Esophagus (tissue), 2 donors: Measurements from ENCODE around the gene ADM5. TPM values are rescaled to one million over a fixed set of nuclear protein-coding genes. Genes with fewer than 3 reads are reported as not detected.

Source experiments
- H3K27ac ChIP-seq, 2 donors: one replicate each; pipeline ENCODE4 v1.5.1; 2013; ENCODE audit warnings: low read depth in 2 of 2, mild to moderate bottlenecking in 2 of 2, inconsistent platforms in 1 of 2, low read length in 1 of 2, moderate library complexity in 1 of 2
- H3K27me3 ChIP-seq, 2 donors: one replicate each; pipeline ENCODE4 v1.6.1; 2013; ENCODE audit warnings: low read length in 2 of 2, control low read depth in 1 of 2, mild to moderate bottlenecking in 1 of 2; ENCODE audit not compliant: insufficient read depth in 2 of 2, control insufficient read depth in 1 of 2
- H3K36me3 ChIP-seq, 2 donors: one replicate each; pipeline ENCODE4 v1.6.1; 2013; ENCODE audit warnings: low read length in 1 of 2; ENCODE audit not compliant: control insufficient read depth in 2 of 2, insufficient read depth in 2 of 2
- H3K4me1 ChIP-seq, 2 donors: one replicate each; pipeline ENCODE4 v1.6.1; 2013; ENCODE audit warnings: low read length in 1 of 2; ENCODE audit not compliant: control insufficient read depth in 2 of 2, insufficient read depth in 2 of 2
- H3K4me3 ChIP-seq, 2 donors: one replicate each; pipeline ENCODE4 v1.5.1; 2013; ENCODE audit warnings: low read length in 2 of 2, mild to moderate bottlenecking in 2 of 2, low read depth in 1 of 2, moderate library complexity in 1 of 2
- H3K9me3 ChIP-seq, 2 donors: one replicate each; pipeline ENCODE4 v1.6.1; 2013; ENCODE audit warnings: mild to moderate bottlenecking in 2 of 2, low read depth in 1 of 2, low read length in 1 of 2, moderate library complexity in 1 of 2; ENCODE audit not compliant: control insufficient read depth in 2 of 2, insufficient read depth in 1 of 2
- WGBS, 2 donors: extraction: QIAGEN DNeasy Blood & Tissue Kit; methylation state at CpG; one replicate each; pipeline ENCODE4 v1.1.7; 2013; 5-methylcytosine and 5-hydroxymethylcytosine counted together
- polyA plus RNA-seq, 2 donors: library from polyadenylated mRNA; stranded (reverse); fragments of 200-250 nt; gene quantifications; one replicate each; pipeline ENCODE4 v1.2.3, GENCODE V29; 2013
- donor health status: healthy with polysubstance abuse.
- donor health status: Bipolar disorder and iron deficiency.

Gene ADM5
- polyA plus RNA-seq, 2 donors: 1.6 to 2.0 TPM

- no peak overlapping the region for H3K27ac ChIP-seq
- H3K36me3 ChIP-seq: peaks cover 36 to 70% of the 10 kb centered on the region in 2 donors
- no peaks in the 10 kb centered on the region for H3K4me1 ChIP-seq
- H3K4me3 ChIP-seq: no peak overlapping the region
- 95 to 96% methylated on average over 65 to 72 of the region's 72 CpGs for WGBS, 2 donors
- H3K9me3 ChIP-seq: no peaks in the 10 kb centered on the region
- H3K27me3 ChIP-seq: no peaks in the 10 kb centered on the region
Measured at GRCh38 chr19:49651029-49651819, 38.2 kb upstream of the ADM5 start.

- no peaks in the 10 kb centered on the region for H3K4me1 ChIP-seq
- no peaks in the 10 kb centered on the region for H3K27me3 ChIP-seq
- peaks cover 38 to 68% of the 10 kb centered on the region in 2 donors for H3K36me3 ChIP-seq
- 97% methylated on average over 99 to 110 of the region's 110 CpGs for WGBS, 2 donors
- no peak overlapping the region for H3K27ac ChIP-seq
- H3K9me3 ChIP-seq: no peaks in the 10 kb centered on the region
- H3K4me3 ChIP-seq: no peak overlapping the region
Measured at GRCh38 chr19:49651820-49652550, 37.4 kb upstream of the ADM5 start.

- Histone ChIP-seq H3K9me3 (no peaks in the 10 kb centered on the region), H3K27ac (no peak overlapping the region), H3K36me3 (peaks cover 34 to 70% of the 10 kb centered on the region in 2 donors), H3K27me3 (no peaks in the 10 kb centered on the region), H3K4me3 (no peak overlapping the region), H3K4me1 (no peaks in the 10 kb centered on the region)
- 93 to 94% methylated on average over 50 to 58 of the region's 58 CpGs for WGBS, 2 donors
Measured at GRCh38 chr19:49652551-49653465, 36.6 kb upstream of the ADM5 start.

GRCh38 chr19:49653466-49653806, 36.0 kb upstream of the ADM5 start:
- 91 to 93% methylated on average over 13 of the region's 13 CpGs for WGBS, 2 donors
- no peaks in the 10 kb centered on the region for H3K27me3 ChIP-seq
- H3K27ac ChIP-seq: no peak overlapping the region
- H3K9me3 ChIP-seq: no peaks in the 10 kb centered on the region
- H3K4me3 ChIP-seq: no peak overlapping the region
- peaks cover 39 to 75% of the 10 kb centered on the region in 2 donors for H3K36me3 ChIP-seq
- H3K4me1 ChIP-seq: no peaks in the 10 kb centered on the region

GRCh38 chr19:49654581-49654980, 34.8 kb upstream of the ADM5 start:
- Histone ChIP-seq H3K36me3 (peaks cover 40 to 83% of the 10 kb centered on the region in 2 donors), H3K27ac (no peak overlapping the region), H3K4me1 (no peaks in the 10 kb centered on the region), H3K4me3 (no peak overlapping the region), H3K9me3 (no peaks in the 10 kb centered on the region), H3K27me3 (no peaks in the 10 kb centered on the region)
- 85 to 86% methylated on average over 10 of the region's 10 CpGs for WGBS, 2 donors

- H3K4me3 ChIP-seq: no peak overlapping the region
- no peak overlapping the region for H3K27ac ChIP-seq
- H3K9me3 ChIP-seq: no peaks in the 10 kb centered on the region
- H3K36me3 ChIP-seq: peaks cover 40 to 83% of the 10 kb centered on the region in 2 donors
- WGBS, 2 donors: 89% methylated on average over 23 of the region's 23 CpGs
- H3K4me1 ChIP-seq: peaks cover 0 to 2% of the 10 kb centered on the region in 2 donors
- no peaks in the 10 kb centered on the region for H3K27me3 ChIP-seq
Measured at GRCh38 chr19:49655570-49656455, 33.6 kb upstream of the ADM5 start.

- WGBS, 2 donors: 89 to 90% methylated on average over 17 of the region's 17 CpGs
Measured at GRCh38 chr19:49656456-49657109, 32.8 kb upstream of the ADM5 start.

GRCh38 chr19:49657493-49658138, 31.8 kb upstream of the ADM5 start:
- WGBS, 2 donors: 90 to 91% methylated on average over 22 of the region's 22 CpGs
- Histone ChIP-seq H3K36me3 (peaks cover 40 to 80% of the 10 kb centered on the region in 2 donors), H3K4me1 (peaks cover 0 to 4% of the 10 kb centered on the region in 2 donors), H3K27ac (no peak overlapping the region), H3K9me3 (no peaks in the 10 kb centered on the region), H3K27me3 (no peaks in the 10 kb centered on the region), H3K4me3 (no peak overlapping the region)

More at GRCh38 chr19:49656456-49657109, 32.8 kb upstream of the ADM5 start:
- Histone ChIP-seq H3K4me1 (peaks cover 0 to 2% of the 10 kb centered on the region in 2 donors), H3K27ac (no peak overlapping the region), H3K27me3 (no peaks in the 10 kb centered on the region), H3K4me3 (no peak overlapping the region), H3K36me3 (peaks cover 41 to 81% of the 10 kb centered on the region in 2 donors), H3K9me3 (no peaks in the 10 kb centered on the region)
